Thyroid gland (tissue), 4 donors: ENCODE data around the gene RSAD2. TPM values are rescaled to one million over a fixed set of nuclear protein-coding genes. Genes with fewer than 3 reads are reported as not detected.
"Not testable (repeated sequence)": the region's sequence is repeated elsewhere in the genome, so short reads cannot be mapped to it uniquely, and the experiment has no call there.

Experiments
- DNase-seq, 2 donors: peaks; one replicate each; pipeline ENCODE4 v3.0.0-alpha.2; 2019
- H3K27ac ChIP-seq, 3 donors: fragments of 200-600 bp; sonication (generic); 1 replicate in 2 of 3; 2 replicates in 1 of 3; pipeline ENCODE4 v1.5.1; 2016 to 2019; ENCODE audit warnings: mild to moderate bottlenecking in 1 of 3, moderate library complexity in 1 of 3
- H3K27me3 ChIP-seq: fragments of 200-600 bp; sonication (generic); one replicate; pipeline ENCODE4 v1.5.1; 2019
- H3K36me3 ChIP-seq, 2 donors: fragments of 200-600 bp; sonication (generic); one replicate each; pipeline ENCODE4 v1.5.1; 2016 to 2019
- H3K4me1 ChIP-seq, 2 donors: fragments of 200-600 bp; sonication (generic); one replicate each; pipeline ENCODE4 v1.5.1; 2017 to 2019
- H3K4me3 ChIP-seq, 3 donors: fragments of 200-600 bp; sonication (generic); replicated peaks in 1 of 3; 1 replicate in 2 of 3; 2 replicates in 1 of 3; pipeline ENCODE4 v1.5.1; 2016; ENCODE audit warnings: mild to moderate bottlenecking in 1 of 3
- H3K9me3 ChIP-seq: fragments of 200-600 bp; sonication (generic); one replicate; pipeline ENCODE4 v1.5.1; 2017
- CTCF ChIP-seq, 6 experiments: fragments of 200-600 bp in 3 of 6; fragments of 450-650 bp in 3 of 6; sonication (generic) in 3 of 6; IDR thresholded peaks; one replicate each; pipeline ENCODE4 v1.5.1; 2016 to 2019; ENCODE audit warnings: antibody characterized with exemption in 6 of 6, mild to moderate bottlenecking in 2 of 6, inconsistent platforms in 1 of 6, moderate library complexity in 1 of 6
- POLR2A ChIP-seq, 2 donors: fragments of 450-650 bp; IDR thresholded peaks; one replicate each; pipeline ENCODE4 v1.6.1; 2017; ENCODE audit warnings: antibody characterized with exemption in 2 of 2, mild to moderate bottlenecking in 2 of 2, moderate library complexity in 1 of 2
- WGBS, 2 donors: methylation state at CpG; one replicate each; pipeline ENCODE4 v1.1.5; 2017; 5-methylcytosine and 5-hydroxymethylcytosine counted together
- intact Hi-C: fragments of 100-400 bp; cut with DNase I; formaldehyde crosslinking; loops from one replicate; pipeline ENCODE4 v1.15.1; 2023
- total RNA-seq, 4 donors: library from RNA; depleted of rRNA; stranded (reverse); fragments of >200 nt; gene quantifications; one replicate each; pipeline ENCODE4 v1.2.3, GENCODE V29; 2016

The RSAD2 gene
- total RNA-seq, 4 donors from 2014 or later: 1.5 to 4.9 (median 2.6) TPM

- DNase-seq: no peak
- no peak overlapping the region for H3K27ac ChIP-seq
- peaks cover 5 to 6% of the 10 kb centered on the region in 2 donors for H3K36me3 ChIP-seq
- peaks cover 0 to 6% of the 10 kb centered on the region in 2 donors for H3K4me1 ChIP-seq
- 70 to 91% methylated on average over 2 of the region's 2 CpGs for WGBS, 2 donors
- H3K4me3 ChIP-seq: no peak overlapping the region
- H3K27me3 ChIP-seq: no peaks in the 10 kb centered on the region
- no peak for TF ChIP-seq CTCF (IDR thresholded peaks at IDR 0.05)
- no peak for TF ChIP-seq POLR2A (IDR thresholded peaks at IDR 0.05)
- intact Hi-C loops: no loop called here
- H3K9me3 ChIP-seq: no peaks in the 10 kb centered on the region
Measured at GRCh38 chr2:6854416-6854815, 23.2 kb upstream of the RSAD2 start.

GRCh38 chr2:6855860-6856547 lies 21.6 kb upstream of the RSAD2 start:
- no peak overlapping the region for H3K27ac ChIP-seq
- H3K4me1 ChIP-seq: peaks cover 0 to 6% of the 10 kb centered on the region in 2 donors
- intact Hi-C loops: no loop called here
- no peak overlapping the region for H3K4me3 ChIP-seq
- H3K36me3 ChIP-seq: peaks cover 0 to 4% of the 10 kb centered on the region in 2 donors
- no peaks in the 10 kb centered on the region for H3K27me3 ChIP-seq
- peak; percentile 25 for DNase-seq
- no peak for TF ChIP-seq POLR2A (IDR thresholded peaks at IDR 0.05)
- no peak for TF ChIP-seq CTCF (IDR thresholded peaks at IDR 0.05)
- no peaks in the 10 kb centered on the region for H3K9me3 ChIP-seq

GRCh38 chr2:6856548-6856920 lies 21.0 kb upstream of the RSAD2 start:
- no peak for TF ChIP-seq CTCF (IDR thresholded peaks at IDR 0.05)
- TF ChIP-seq POLR2A (IDR thresholded peaks at IDR 0.05): no peak
- Histone ChIP-seq H3K4me1 (peaks cover 0 to 6% of the 10 kb centered on the region in 2 donors), H3K9me3 (no peaks in the 10 kb centered on the region), H3K27ac (no peak overlapping the region), H3K4me3 (no peak overlapping the region), H3K36me3 (peaks cover 0 to 4% of the 10 kb centered on the region in 2 donors), H3K27me3 (no peaks in the 10 kb centered on the region)
- intact Hi-C loops: no loop called here
- 86 to 91% methylated on average over 1 of the region's 1 CpG for WGBS, 2 donors
- DNase-seq: no peak

GRCh38 chr2:6858466-6859027 lies 19.0 kb upstream of the RSAD2 start:
- H3K4me1 ChIP-seq, H3K36me3 ChIP-seq, intact Hi-C loops, H3K27me3 ChIP-seq, H3K9me3 ChIP-seq, H3K27ac ChIP-seq, DNase-seq, H3K4me3 ChIP-seq: not testable (repeated sequence)
- 93 to 100% methylated on average over 4 of the region's 4 CpGs for WGBS, 2 donors

- no peak for DNase-seq
- Histone ChIP-seq H3K9me3 (no peaks in the 10 kb centered on the region), H3K4me1 (peaks cover 3 to 11% of the 10 kb centered on the region in 2 donors), H3K4me3 (no peak overlapping the region), H3K27me3 (no peaks in the 10 kb centered on the region), H3K27ac (no peak overlapping the region), H3K36me3 (peaks cover 0 to 4% of the 10 kb centered on the region in 2 donors)
- intact Hi-C loops: no loop called here
- no peak for TF ChIP-seq CTCF (IDR thresholded peaks at IDR 0.05)
- no peak for TF ChIP-seq POLR2A (IDR thresholded peaks at IDR 0.05)
- WGBS, 2 donors: 95 to 99% methylated on average over 3 of the region's 3 CpGs
Measured at GRCh38 chr2:6860296-6860695, 17.3 kb upstream of the RSAD2 start.
